ENCODE data around the gene KRT86. TPM values are rescaled to one million over a fixed set of nuclear protein-coding genes. Genes with fewer than 3 reads are reported as not detected.

The KRT86 gene
- total and polyA plus RNA-seq, 2 of the 8 experiments (the other 6 are each of a cell fraction or from before 2014, with no cell fraction given): 0.12 TPM; not detected in 1

GRCh38 chr12:52313461-52313860 lies 39.0 kb downstream of the KRT86 start:
- H2AFZ ChIP-seq (ENCODE audit: low read length): no peak overlapping the region
- no peak overlapping the region for H3K14ac ChIP-seq (ENCODE audit: insufficient read length)
- CTCF ChIA-PET (ENCODE audit: partially characterized antibody): interaction anchor here (0.6 to 13.1 kb wide), 14 partner anchors 10 to 401 kb away, joined by 3 to 353 read pairs (median 6); partner anchors contain the start of genes KRT83 and KRT86
- no peak overlapping the region for H3K4me2 ChIP-seq (ENCODE audit: insufficient read depth in 1 of 2, low read depth in 2 of 2, low read length in 2 of 2)
- no peak overlapping the region for H3K4ac ChIP-seq (replicated peaks; ENCODE audit: insufficient read length, low read depth, low read length)
- H3K27ac ChIP-seq (ENCODE audit: low read depth, low read length): no peak overlapping the region
- no peak overlapping the region for H2BK5ac ChIP-seq (ENCODE audit: low read depth, low read length)
- peaks cover 0 to 2% (median 0%) of the 10 kb centered on the region in 4 experiments; a peak in 1 of 7 replicates for H3K4me1 ChIP-seq (replicated peaks in 1 of 4; ENCODE audit: control insufficient read depth in 3 of 4, insufficient read depth in 4 of 4, low read length in 3 of 4)
- no peaks in the 10 kb centered on the region for H3K79me2 ChIP-seq (ENCODE audit: control insufficient read depth in 1 of 2, insufficient read depth in 2 of 2, low read length in 2 of 2)
- no peak overlapping the region for H4K8ac ChIP-seq (ENCODE audit: extremely low read depth, insufficient read depth, low read length)
- no peak overlapping the region for H2BK20ac ChIP-seq (ENCODE audit: low read length)
- H2BK120ac ChIP-seq (replicated peaks; ENCODE audit: low read depth, low read length): no peak overlapping the region
- H4K91ac ChIP-seq (replicated peaks; ENCODE audit: insufficient read length, low read length): no peak overlapping the region
- FAIRE-seq (no peak), DNase-seq (ENCODE audit: low read depth in 1 of 2, low spot score in 2 of 2) (no peak)
- H4K5ac ChIP-seq (ENCODE audit: insufficient read length, low read depth, low read length): no peak overlapping the region
- no peak overlapping the region for H3K56ac ChIP-seq (replicated peaks; ENCODE audit: insufficient read length, low read depth, low read length)
- no peak overlapping the region for H3K18ac ChIP-seq (ENCODE audit: extremely low read depth, low read length)
- no peak overlapping the region for H3K23ac ChIP-seq (ENCODE audit: insufficient read length)
- no peaks in the 10 kb centered on the region for H3K79me1 ChIP-seq (ENCODE audit: low read depth, low read length)
- H3K36me3 ChIP-seq (ENCODE audit: control insufficient read depth in 2 of 4, insufficient read depth in 4 of 4, low read length in 3 of 4): no peaks in the 10 kb centered on the region
- WGBS, 2 experiments (ENCODE audit: extremely low coverage in 1 of 2, insufficient coverage in 1 of 2, insufficient read length in 1 of 2, insufficient replicate concordance in 2 of 2, low coverage in 1 of 2, low lambda C conversion rate in 2 of 2, missing lambda C conversion rate in 1 of 2): 90% methylated on average over 3 of the region's 3 CpGs; no CpG with 5 or more reads in 1 of the 2 experiments
- no peak overlapping the region for H2BK12ac ChIP-seq (ENCODE audit: low read depth, low read length)
- no peaks in the 10 kb centered on the region for H4K20me1 ChIP-seq (replicated peaks in 1 of 2; ENCODE audit: control insufficient read depth in 1 of 2, insufficient read depth in 2 of 2, low read length in 2 of 2)
- peaks cover 7 to 24% (median 14%) of the 10 kb centered on the region in 4 experiments for H3K27me3 ChIP-seq (replicated peaks in 1 of 4; ENCODE audit: control insufficient read depth in 3 of 4, extremely low read depth in 1 of 4, insufficient read depth in 3 of 4, low read length in 3 of 4)
- H3K9me3 ChIP-seq (ENCODE audit: insufficient read depth in 2 of 2, low read depth in 1 of 2, low read length in 1 of 2): no peaks in the 10 kb centered on the region; a peak in 1 of 4 replicates
- no peak overlapping the region for H3K9ac ChIP-seq (replicated peaks in 1 of 4; ENCODE audit: extremely low read depth in 1 of 4, low read depth in 3 of 4, low read length in 3 of 4)
- H3K23me2 ChIP-seq (ENCODE audit: low read depth, low read length): peaks cover 6% of the 10 kb centered on the region; the same call in 1 of the 2 replicates
- H2BK15ac ChIP-seq (ENCODE audit: low read length): no peak overlapping the region
- no peak overlapping the region for H2AK5ac ChIP-seq (ENCODE audit: low read depth, low read length)
- POLR2A ChIA-PET (ENCODE audit: partially characterized antibody): no interaction called here
- no peak overlapping the region for H3K4me3 ChIP-seq (ENCODE audit: extremely low read depth in 1 of 4, insufficient read depth in 2 of 4, low read depth in 3 of 4, low read length in 4 of 4)
- TF ChIP-seq SIRT6 (IDR thresholded peaks at IDR 0.05; ENCODE audit: low read length) (no peak), CHD2 (IDR thresholded peaks at IDR 0.05; ENCODE audit: low read length) (no peak), CTBP2 (IDR thresholded peaks at IDR 0.05; ENCODE audit: borderline replicate concordance, insufficient read depth, insufficient read length, low read length) (no peak), HDAC2 (IDR thresholded peaks at IDR 0.05; ENCODE audit: borderline replicate concordance in 1 of 2, low read depth in 2 of 2, low read length in 2 of 2) (no peak), EP300 (IDR thresholded peaks at IDR 0.05; ENCODE audit: borderline replicate concordance in 1 of 2, low read depth in 2 of 2, low read length in 2 of 2) (no peak), CEBPB (IDR thresholded peaks at IDR 0.05; ENCODE audit: low read depth, low read length) (no peak), POU5F1 (IDR thresholded peaks at IDR 0.05; ENCODE audit: low read depth, low read length) (no peak), ASH2L (IDR thresholded peaks at IDR 0.05; ENCODE audit: low read length) (no peak), CHD1 (IDR thresholded peaks at IDR 0.05; ENCODE audit: low read depth, low read length) (no peak), CBX5 (IDR thresholded peaks at IDR 0.05; ENCODE audit: low read depth, low read length) (no peak), POLR2AphosphoS5 (IDR thresholded peaks at IDR 0.05; ENCODE audit: low read depth, low read length) (no peak), NRF1 (IDR thresholded peaks at IDR 0.05; ENCODE audit: low read depth, low read length) (no peak), KDM1A (IDR thresholded peaks at IDR 0.05; ENCODE audit: borderline replicate concordance, low read length) (no peak), SIX5 (IDR thresholded peaks at IDR 0.05; ENCODE audit: low read depth, low read length) (no peak)
